GM12878 (cell line): ENCODE measurements around the gene ZNF761. TPM values are rescaled to one million over a fixed set of nuclear protein-coding genes. Genes with fewer than 3 reads are reported as not detected.
"Not testable (repeated sequence)": the region's sequence is repeated elsewhere in the genome, so short reads cannot be mapped to it uniquely, and the experiment has no call there.

ENCODE experiments used
- ATAC-seq: fragments of 200-7000 bp; cut with Tn5 transposase; 3 replicates; pipeline ENCODE4 v1.9.1; 2020; ENCODE audit warnings: mild to moderate bottlenecking, moderate library complexity
- BruUV-seq: library from RNA; stranded (reverse); fragments of 400-500 nt; replicated peaks from 2 replicates; lab custom pipeline; 2021; lab: Mats Ljungman, UMichigan
- CTCF ChIA-PET: fragments of 300-600 bp; sonication (Branson Sonifier 250); formaldehyde crosslinking; extraction: SDS; loops from one replicate; lab custom pipeline; 2021; ENCODE audit warnings: inconsistent platforms; lab: Yijun Ruan, JAX
- POLR2A ChIA-PET: fragments of 350-600 bp; formaldehyde crosslinking; extraction: SDS; loops from one replicate; lab custom pipeline; 2021; ENCODE audit warnings: inconsistent platforms; lab: Charles Lee
- RAD21 ChIA-PET: fragments of 300-600 bp; sonication (Branson Sonifier 250); formaldehyde crosslinking; loops from one replicate; lab custom pipeline; 2023; ENCODE audit warnings: antibody characterized with exemption; ENCODE audit not compliant: unreplicated experiment; lab: Charles Lee
- SMC1A ChIA-PET: fragments of 300-600 bp; sonication (Branson Sonifier 250); formaldehyde crosslinking; loops from one replicate; lab custom pipeline; 2023; ENCODE audit not compliant: unreplicated experiment, uncharacterized antibody; lab: Charles Lee
- DNase-seq: peaks from one replicate; pipeline ENCODE4 v3.0.0-alpha.2; 2011; ENCODE audit warnings: low read depth, low spot score
- FAIRE-seq: peaks from 3 replicates; lab custom pipeline; 2011; peaks lifted over from hg19 to GRCh38; lab: Jason Lieb, UNC
- H2AFZ ChIP-seq: 2 replicates; pipeline ENCODE4 v1.6.0; 2011; ENCODE audit warnings: low read depth, low read length, control low read depth; ENCODE audit not compliant: control insufficient read depth
- H3K27ac ChIP-seq: 2 replicates; pipeline ENCODE4 v1.5.1; 2011; ENCODE audit warnings: control low read depth; ENCODE audit not compliant: control insufficient read depth, insufficient read depth
- H3K27me3 ChIP-seq, 2 experiments: replicated peaks in 1 of 2; 2 replicates each; pipeline versions ENCODE4 v1.6.0 to v1.6.1; 2011; ENCODE audit warnings: low read length in 1 of 2; ENCODE audit not compliant: control insufficient read depth in 2 of 2, insufficient read depth in 2 of 2
- H3K36me3 ChIP-seq, 2 experiments: 2 replicates each; pipeline ENCODE4 v1.5.1; 2011; ENCODE audit warnings: low read length in 1 of 2; ENCODE audit not compliant: control insufficient read depth in 2 of 2, insufficient read depth in 2 of 2
- H3K4me1 ChIP-seq: 2 replicates; pipeline ENCODE4 v1.6.1; 2011; ENCODE audit warnings: mild to moderate bottlenecking, low read length, moderate library complexity, mixed read lengths; ENCODE audit not compliant: control insufficient read depth, insufficient read depth
- H3K4me2 ChIP-seq: 2 replicates; pipeline ENCODE4 v1.6.0; 2011; ENCODE audit warnings: control low read depth; ENCODE audit not compliant: control insufficient read depth, insufficient read depth
- H3K4me3 ChIP-seq: fragments of 200-600 bp; sonication (generic); 2 replicates; pipeline ENCODE4 v1.5.1; 2016
- H3K79me2 ChIP-seq: 2 replicates; pipeline ENCODE4 v1.6.0; 2011; ENCODE audit warnings: low read length; ENCODE audit not compliant: control insufficient read depth, insufficient read depth
- H3K9ac ChIP-seq: 2 replicates; pipeline ENCODE4 v1.8.0; 2011; ENCODE audit warnings: low read length, control low read depth, mixed read lengths; ENCODE audit not compliant: control insufficient read depth, insufficient read depth
- H3K9me3 ChIP-seq: replicated peaks from 3 replicates; pipeline ENCODE4 v1.5.1; 2011; ENCODE audit warnings: mild to moderate bottlenecking, low read length; ENCODE audit not compliant: control insufficient read depth, insufficient read depth
- H4K20me1 ChIP-seq: 2 replicates; pipeline ENCODE4 v1.6.0; 2011; ENCODE audit not compliant: control insufficient read depth, insufficient read depth
- BACH1 ChIP-seq: fragments of 450-650 bp; IDR thresholded peaks from 2 replicates; pipeline ENCODE4 v1.6.1; 2017; ENCODE audit warnings: mild to moderate bottlenecking, borderline replicate concordance
- LARP7 ChIP-seq: fragments of 450-650 bp; IDR thresholded peaks from 2 replicates; pipeline ENCODE4 v1.6.1; 2017; ENCODE audit warnings: mild to moderate bottlenecking
- NR2C2 ChIP-seq: IDR thresholded peaks from 2 replicates; pipeline ENCODE4 v1.6.1; 2011; ENCODE audit warnings: borderline replicate concordance, low read depth; ENCODE audit not compliant: control insufficient read depth, insufficient read length
- POLR2A ChIP-seq: IDR thresholded peaks from 2 replicates; pipeline ENCODE4 v1.6.1; 2011; ENCODE audit warnings: low read depth, mild to moderate bottlenecking, low read length
- TCF3 ChIP-seq: IDR thresholded peaks from 2 replicates; pipeline ENCODE4 v1.6.1; 2012; ENCODE audit warnings: low read depth, mild to moderate bottlenecking, low read length, borderline replicate concordance; ENCODE audit not compliant: insufficient read depth
- WGBS: methylation state at CpG from one replicate; pipeline ENCODE4 v1.1.6; 2016; ENCODE audit warnings: low lambda C conversion rate; ENCODE audit not compliant: insufficient replicate concordance, insufficient coverage; ENCODE audit errors: missing lambda C conversion rate; 5-methylcytosine and 5-hydroxymethylcytosine counted together
- in situ Hi-C: fragments of 300-500 bp; cut with MboI; formaldehyde crosslinking; loops from 9 replicates; pipeline ENCODE4 v1.14.3; 2018; ENCODE audit warnings: mixed read lengths
- intact Hi-C: fragments of 100-400 bp; cut with micrococcal nuclease; formaldehyde crosslinking; loops from one replicate; pipeline ENCODE4 v1.14.2; 2022; ENCODE audit not compliant: unreplicated experiment
- polyA plus RNA-seq, 11 experiments: library from polyadenylated mRNA; depleted of rRNA in 4 of 11; unstranded in 6 of 11; stranded (reverse) in 5 of 11; fragments of >200 nt; fragmentation: Nextera tagmentation in 4 of 11; fragmentation: Illumina TruSeq in 1 of 11; extraction: Ambion mirVana in 4 of 11; extraction: Trizol in 1 of 11; gene quantifications; 1 replicate in 1 of 11; 2 replicates in 10 of 11; pipeline versions ENCODE4 v1.2.1 to v1.2.3, GENCODE V29; 2011 to 2016; ENCODE audit warnings: inconsistent platforms in 2 of 11, missing spikeins in 2 of 11, low read depth in 1 of 11
- total RNA-seq, 4 experiments: library from RNA; depleted of rRNA in 3 of 4; stranded (reverse); fragments of >200 nt in 3 of 4; fragmentation: Illumina TruSeq in 1 of 4; extraction: Trizol in 1 of 4; gene quantifications; 2 replicates each; pipeline versions ENCODE4 v1.2.1 to v1.2.3, GENCODE V29; 2013 to 2021
- TF ChIP-seq, protein P1 (sequence below): fragments of 150-350 bp; IDR thresholded peaks from 2 replicates; pipeline ENCODE4 v1.6.1; 2016; ENCODE audit warnings: low read depth, low read length
- TF ChIP-seq, protein P2 (sequence below): fragments of 450-650 bp; IDR thresholded peaks from 2 replicates; pipeline ENCODE4 v1.6.1; 2016; ENCODE audit warnings: mild to moderate bottlenecking, moderate library complexity, borderline replicate concordance

ZNF761 gene
- total and polyA plus RNA-seq, 10 of the 15 experiments (the other 5 are each of a cell fraction or from before 2014, with no cell fraction given), result 7.9 to 22.7 (median 10.6) TPM

GRCh38 chr19:53471916-53472315, 40.1 kb downstream of the ZNF761 start:
- Histone ChIP-seq H3K9ac (no peak overlapping the region), H3K36me3 (no peaks in the 10 kb centered on the region), H3K4me1 (no peaks in the 10 kb centered on the region), H3K4me2 (no peak overlapping the region), H3K27ac (no peak overlapping the region), H4K20me1 (no peaks in the 10 kb centered on the region), H3K9me3 (peaks cover 4% of the 10 kb centered on the region; the same call in 2 of the 3 replicates), H2AFZ (no peak overlapping the region), H3K79me2 (peaks cover 1% of the 10 kb centered on the region; the same call in 1 of the 2 replicates), H3K4me3 (no peak overlapping the region), H3K27me3 (no peaks in the 10 kb centered on the region)
- ATAC-seq, result no peak
- in situ Hi-C loops (no loop called here), intact Hi-C loops (no loop called here)
- ChIA-PET CTCF (no interaction called here), SMC1A (interaction anchor here (1.1 kb wide), 1 partner anchor 38 kb away, joined by 3 read pairs; no protein-coding TSS in a partner anchor), POLR2A (no interaction called here), RAD21 (no interaction called here)
- whole genome bisulfite sequencing, result 87% methylated on average over 7 of the region's 7 CpGs
- BruUV-seq, result no TSS peak
- no peak for DNase-seq
- TF ChIP-seq, protein P1, sequence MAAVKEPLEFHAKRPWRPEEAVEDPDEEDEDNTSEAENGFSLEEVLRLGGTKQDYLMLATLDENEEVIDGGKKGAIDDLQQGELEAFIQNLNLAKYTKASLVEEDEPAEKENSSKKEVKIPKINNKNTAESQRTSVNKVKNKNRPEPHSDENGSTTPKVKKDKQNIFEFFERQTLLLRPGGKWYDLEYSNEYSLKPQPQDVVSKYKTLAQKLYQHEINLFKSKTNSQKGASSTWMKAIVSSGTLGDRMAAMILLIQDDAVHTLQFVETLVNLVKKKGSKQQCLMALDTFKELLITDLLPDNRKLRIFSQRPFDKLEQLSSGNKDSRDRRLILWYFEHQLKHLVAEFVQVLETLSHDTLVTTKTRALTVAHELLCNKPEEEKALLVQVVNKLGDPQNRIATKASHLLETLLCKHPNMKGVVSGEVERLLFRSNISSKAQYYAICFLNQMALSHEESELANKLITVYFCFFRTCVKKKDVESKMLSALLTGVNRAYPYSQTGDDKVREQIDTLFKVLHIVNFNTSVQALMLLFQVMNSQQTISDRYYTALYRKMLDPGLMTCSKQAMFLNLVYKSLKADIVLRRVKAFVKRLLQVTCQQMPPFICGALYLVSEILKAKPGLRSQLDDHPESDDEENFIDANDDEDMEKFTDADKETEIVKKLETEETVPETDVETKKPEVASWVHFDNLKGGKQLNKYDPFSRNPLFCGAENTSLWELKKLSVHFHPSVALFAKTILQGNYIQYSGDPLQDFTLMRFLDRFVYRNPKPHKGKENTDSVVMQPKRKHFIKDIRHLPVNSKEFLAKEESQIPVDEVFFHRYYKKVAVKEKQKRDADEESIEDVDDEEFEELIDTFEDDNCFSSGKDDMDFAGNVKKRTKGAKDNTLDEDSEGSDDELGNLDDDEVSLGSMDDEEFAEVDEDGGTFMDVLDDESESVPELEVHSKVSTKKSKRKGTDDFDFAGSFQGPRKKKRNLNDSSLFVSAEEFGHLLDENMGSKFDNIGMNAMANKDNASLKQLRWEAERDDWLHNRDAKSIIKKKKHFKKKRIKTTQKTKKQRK, result no peak
- TF ChIP-seq, protein P2, sequence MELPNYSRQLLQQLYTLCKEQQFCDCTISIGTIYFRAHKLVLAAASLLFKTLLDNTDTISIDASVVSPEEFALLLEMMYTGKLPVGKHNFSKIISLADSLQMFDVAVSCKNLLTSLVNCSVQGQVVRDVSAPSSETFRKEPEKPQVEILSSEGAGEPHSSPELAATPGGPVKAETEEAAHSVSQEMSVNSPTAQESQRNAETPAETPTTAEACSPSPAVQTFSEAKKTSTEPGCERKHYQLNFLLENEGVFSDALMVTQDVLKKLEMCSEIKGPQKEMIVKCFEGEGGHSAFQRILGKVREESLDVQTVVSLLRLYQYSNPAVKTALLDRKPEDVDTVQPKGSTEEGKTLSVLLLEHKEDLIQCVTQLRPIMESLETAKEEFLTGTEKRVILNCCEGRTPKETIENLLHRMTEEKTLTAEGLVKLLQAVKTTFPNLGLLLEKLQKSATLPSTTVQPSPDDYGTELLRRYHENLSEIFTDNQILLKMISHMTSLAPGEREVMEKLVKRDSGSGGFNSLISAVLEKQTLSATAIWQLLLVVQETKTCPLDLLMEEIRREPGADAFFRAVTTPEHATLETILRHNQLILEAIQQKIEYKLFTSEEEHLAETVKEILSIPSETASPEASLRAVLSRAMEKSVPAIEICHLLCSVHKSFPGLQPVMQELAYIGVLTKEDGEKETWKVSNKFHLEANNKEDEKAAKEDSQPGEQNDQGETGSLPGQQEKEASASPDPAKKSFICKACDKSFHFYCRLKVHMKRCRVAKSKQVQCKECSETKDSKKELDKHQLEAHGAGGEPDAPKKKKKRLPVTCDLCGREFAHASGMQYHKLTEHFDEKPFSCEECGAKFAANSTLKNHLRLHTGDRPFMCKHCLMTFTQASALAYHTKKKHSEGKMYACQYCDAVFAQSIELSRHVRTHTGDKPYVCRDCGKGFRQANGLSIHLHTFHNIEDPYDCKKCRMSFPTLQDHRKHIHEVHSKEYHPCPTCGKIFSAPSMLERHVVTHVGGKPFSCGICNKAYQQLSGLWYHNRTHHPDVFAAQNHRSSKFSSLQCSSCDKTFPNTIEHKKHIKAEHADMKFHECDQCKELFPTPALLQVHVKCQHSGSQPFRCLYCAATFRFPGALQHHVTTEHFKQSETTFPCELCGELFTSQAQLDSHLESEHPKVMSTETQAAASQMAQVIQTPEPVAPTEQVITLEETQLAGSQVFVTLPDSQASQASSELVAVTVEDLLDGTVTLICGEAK, result no peak
- TF ChIP-seq BACH1 (no peak), TCF3 (no peak), NR2C2 (no peak), POLR2A (no peak), LARP7 (no peak)
- no peak for FAIRE-seq

DNA sequence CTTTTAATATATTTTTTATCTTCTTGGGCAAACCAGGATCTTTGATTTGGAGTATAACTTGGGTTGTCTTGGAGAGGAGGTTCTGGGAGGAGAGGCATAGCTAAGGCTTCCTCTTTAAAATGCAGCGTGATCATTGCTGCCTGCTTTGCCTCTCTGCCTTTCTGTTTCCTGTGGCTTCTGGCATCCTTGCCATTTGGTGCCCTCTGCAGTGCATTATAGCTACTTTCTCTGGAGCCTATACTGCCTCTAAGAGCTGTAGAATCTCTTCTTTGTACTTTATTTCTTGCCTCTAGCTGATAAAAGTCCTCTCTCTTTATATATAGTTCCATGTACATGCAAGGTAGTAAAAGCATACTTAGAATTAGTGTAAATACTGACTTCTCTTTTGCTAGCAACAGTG, 43.0 kb downstream of the ZNF761 start:
- POLR2A ChIA-PET, H3K9me3 ChIP-seq, H3K4me2 ChIP-seq, H3K36me3 ChIP-seq, FAIRE-seq, SMC1A ChIA-PET, H3K9ac ChIP-seq, BruUV-seq, H3K79me2 ChIP-seq, ATAC-seq, H3K4me3 ChIP-seq, H3K27ac ChIP-seq, H3K4me1 ChIP-seq, H2AFZ ChIP-seq, H3K27me3 ChIP-seq, DNase-seq, H4K20me1 ChIP-seq, RAD21 ChIA-PET: not testable (repeated sequence)
- in situ Hi-C loops, result loop anchor here (5.0 kb wide), 1 partner anchor 38 kb away; no protein-coding TSS in a partner anchor
- CTCF ChIA-PET, result interaction anchor here (1.0 to 1.1 kb wide), 2 partner anchors 13 to 50 kb away, joined by 3 read pairs; no protein-coding TSS in a partner anchor
- WGBS, result no CpG with 5 or more reads among the region's 1 CpG
- intact Hi-C loops, result loop anchor here (1.0 kb wide), 1 partner anchor 38 kb away; no protein-coding TSS in a partner anchor
